Stimulated activated CD4-positive, alpha-beta T cell treated with anti-CD3 and anti-CD28 coated beads, Interleukin-2, amount 100 ng/mL, for 4 hours (primary cell): ENCODE data around the gene TMPRSS3.
A peak's percentile ranks its signal among the peaks of the same experiment; 100 is the strongest.

Source experiments
- DNase-seq: peaks from one replicate; pipeline ENCODE4 v3.0.0-alpha.2; 2020; ENCODE audit warnings: low read depth

TMPRSS3 gene

DNA sequence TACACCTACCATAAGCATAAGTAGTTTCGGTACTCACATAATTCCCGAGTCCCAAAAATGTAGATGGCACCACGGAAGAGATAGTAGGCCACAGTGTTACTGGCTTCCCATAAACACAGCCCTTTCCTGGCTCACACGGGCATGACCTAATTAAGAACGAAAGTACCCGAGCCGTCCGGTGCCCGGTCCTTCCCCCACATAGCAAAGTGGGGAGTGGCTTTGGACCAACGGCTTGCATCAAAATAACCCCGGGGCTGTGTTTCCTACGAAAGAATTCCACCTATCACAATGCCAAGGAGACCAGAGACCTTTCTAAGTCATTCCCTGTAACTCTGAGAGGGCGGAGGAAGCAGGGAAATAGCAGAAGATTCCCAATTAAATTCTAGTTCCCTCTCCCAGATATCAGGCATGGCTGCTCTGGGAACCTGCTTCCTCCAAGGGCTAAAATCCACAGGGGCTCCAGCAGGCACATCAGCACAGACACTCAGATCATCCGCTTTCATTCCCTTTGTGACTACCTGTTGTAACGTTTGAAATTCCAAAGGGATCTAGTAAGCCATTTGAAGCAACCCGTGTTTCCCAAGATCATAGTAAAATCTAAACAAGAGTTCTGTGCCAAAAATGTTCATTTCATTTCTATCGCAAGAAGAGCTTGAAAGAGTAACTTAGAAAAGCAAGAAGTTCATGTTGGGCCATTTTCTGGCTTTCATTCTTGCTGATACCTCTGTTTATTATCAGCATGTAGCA lies at the start of gene TMPRSS3:
Gene TMPRSS3, minus strand, starts transcription at position 148 of the 747 bp plus-strand sequence. CDS start 635 bp downstream, outside the sequence.
- no peak for DNase-seq

DNA sequence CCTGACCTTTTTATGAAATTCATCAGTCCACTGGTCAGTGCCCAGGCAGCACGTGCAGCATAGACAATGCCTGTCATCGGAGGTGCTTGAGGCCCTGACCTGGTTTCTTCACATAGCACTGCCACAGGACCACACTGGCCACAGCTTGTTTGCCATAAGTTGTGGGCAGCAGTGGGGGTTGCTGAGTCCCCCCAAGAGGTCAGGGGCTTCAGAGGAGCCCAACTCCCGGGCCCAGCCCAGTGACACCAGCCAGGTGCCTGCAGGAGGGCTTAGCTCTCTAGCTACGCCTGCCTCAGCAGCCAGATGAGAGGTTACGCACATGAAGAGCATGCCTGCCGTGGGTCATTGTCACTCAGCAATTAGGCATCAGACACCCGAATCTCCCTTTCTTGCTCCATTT lies 49.5 kb upstream of the TMPRSS3 start:
- no peak for DNase-seq

DNA sequence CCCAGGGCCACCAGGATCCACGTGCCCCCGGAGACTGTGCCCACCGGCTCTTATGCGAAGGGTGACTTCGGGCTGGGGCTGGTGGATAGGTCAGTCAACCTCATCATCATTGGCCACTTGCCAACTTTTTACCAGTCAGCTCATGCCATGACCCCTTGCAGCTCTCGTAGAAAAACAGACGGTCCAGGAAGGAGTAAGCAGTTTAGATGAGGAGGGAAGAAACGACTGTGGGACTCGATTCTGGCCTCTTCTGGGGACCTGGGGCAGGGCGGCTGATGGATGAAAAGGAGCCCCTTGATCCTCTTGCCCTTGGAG lies 48.9 kb upstream of the TMPRSS3 start:
- no peak for DNase-seq

DNA sequence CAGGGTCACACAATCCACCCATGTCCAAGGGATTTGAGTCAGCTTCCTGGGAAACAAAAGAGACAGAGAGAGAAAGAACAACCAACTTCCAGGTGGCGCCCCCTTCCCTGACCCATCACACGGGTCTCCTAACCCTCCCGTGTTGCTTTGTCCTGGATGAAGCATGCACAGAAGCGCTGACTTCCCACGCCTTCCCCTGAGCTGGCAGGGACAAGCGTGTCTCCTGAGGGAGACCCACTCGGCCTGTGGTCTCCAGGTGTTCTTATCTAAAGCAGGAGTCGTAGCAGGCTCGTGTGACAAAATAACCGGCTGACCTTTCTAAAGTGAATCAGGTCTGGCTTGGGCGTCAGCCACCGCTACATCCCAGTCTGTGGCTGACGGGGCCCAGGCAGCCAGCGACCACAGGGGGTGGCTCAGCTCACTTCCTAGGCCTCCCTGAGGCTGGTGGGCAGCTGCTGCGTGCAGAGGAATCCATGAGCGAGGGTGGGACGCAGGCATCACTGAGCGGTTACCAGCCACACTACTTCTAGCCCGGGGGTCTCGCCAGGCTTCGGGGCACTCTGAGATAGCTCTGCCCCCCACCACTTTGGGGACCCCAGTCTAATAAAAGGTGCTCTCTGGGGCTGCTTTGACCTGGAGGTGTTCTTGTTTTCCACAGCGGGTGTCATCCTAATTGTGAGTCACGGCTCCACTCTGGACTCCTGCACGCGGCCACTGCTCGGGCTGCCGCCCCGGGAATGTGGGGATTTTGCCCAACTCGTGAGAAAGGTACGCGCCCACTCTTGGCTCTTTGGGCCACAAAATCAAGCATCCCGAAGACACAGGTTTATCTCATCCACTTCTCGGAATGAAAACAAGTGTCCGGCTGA lies 48.3 kb upstream of the TMPRSS3 start:
- DNase-seq = no peak

DNA sequence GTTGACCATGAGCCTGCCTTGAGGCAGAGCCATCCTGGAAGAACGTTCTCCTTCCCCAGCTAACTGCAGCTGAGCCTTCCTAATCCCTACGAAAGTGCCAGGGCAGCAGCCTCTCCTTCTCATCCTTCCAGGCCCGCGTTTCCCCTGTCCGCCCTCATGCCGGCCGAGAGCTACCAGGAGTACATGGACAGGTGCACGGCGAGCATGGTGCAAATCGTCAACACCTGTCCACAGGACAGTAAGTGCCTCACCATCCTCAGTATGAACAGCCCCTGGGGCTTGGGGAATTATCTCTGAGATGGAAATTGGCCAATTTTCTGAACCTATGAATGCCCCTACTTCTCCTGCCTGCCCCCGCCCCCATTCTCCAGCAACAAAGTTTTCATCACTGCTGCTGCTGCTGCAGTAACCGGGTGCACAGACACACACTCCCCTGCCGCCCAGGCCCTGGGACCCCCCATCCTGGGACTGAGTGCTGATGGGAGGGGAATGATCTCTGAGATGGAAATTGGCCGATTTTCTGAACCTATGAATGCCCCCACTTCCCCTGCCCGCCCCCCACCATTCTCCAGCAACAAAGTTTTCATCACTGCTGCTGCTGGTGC lies 47.4 kb upstream of the TMPRSS3 start:
- no peak for DNase-seq

DNA sequence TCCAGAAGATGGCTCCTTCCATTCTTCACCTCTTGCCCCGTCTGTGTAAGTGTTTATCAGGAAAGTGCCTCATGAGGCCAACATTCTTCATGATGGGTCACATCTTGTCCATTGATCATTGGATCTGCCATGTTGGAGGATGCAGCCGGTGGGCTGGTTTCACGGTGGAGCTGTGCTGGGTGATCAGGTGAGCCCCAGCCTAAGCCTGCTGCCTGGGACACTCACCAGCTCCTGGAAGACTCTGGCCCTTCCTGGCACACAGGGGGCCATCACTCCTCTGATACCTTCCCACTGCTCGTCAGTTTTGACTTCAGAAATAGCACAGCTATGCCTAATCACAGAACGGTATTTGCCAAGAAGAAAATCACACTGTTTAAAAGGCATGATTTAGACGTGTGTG lies 46.1 kb upstream of the TMPRSS3 start:
- no peak for DNase-seq

DNA sequence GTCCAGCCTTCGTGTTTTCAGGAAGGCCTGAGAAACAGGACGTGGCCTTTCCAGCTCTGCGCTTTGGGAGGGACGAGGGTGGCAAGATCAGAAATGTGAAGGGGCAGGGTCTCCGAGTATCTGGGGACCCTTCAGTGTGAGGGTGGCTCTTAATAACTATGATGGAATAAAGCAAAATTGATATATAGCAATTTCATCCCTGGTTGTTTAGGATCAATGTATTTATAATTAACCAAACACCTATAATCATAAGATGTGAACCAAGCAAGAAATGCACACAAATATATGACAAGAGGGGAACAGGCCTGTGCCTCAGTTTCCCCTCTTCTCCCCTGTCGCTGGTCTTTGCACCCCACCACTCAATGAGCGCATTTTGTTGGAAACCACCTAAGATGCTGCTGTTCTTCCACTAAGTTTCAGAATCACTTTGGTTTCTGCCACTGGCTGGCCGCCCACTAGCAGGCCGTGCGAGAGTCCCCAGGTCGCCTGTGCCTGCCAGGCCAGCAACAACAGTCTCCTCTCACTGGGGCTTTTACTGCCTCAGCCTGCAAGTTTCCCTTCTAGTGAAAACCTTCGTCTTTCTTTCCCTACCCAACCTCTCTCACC lies 44.4 kb upstream of the TMPRSS3 start:
- no peak for DNase-seq

DNA sequence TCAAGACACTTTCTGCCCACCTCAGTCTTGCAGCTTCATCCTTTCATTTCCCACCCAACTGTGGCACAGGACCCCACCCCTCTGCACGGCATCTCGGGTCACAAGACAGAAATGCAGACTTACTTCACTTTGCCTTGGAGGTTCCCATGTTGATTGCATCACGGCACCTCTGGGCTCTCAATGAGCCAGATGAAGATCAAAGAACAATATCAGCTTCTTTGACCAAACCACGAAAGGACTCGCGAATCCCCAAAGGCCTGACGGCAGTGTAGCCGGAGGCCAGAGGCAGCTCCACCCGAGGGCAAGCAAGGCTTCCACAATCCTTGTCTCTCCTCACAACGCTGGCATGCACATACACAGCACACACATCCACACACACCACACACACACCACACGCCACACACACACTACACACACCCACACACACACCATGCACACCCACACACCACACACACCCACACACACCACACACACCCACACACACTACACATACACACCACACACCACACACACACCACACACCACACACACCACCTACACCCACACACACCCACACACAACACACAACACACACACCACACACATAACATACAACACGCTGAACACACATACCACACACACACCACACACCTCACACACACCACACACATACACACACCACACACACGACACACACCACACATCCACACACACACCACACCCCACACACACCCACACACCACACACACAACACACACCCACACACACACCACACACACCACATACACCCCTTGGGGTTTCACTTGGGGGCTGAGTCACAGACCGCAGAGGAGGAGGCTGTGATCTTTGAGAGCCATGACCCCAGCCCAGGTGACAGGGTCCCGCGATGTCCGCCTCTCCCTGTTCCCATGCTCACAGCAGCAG lies 43.7 kb upstream of the TMPRSS3 start:
- DNase-seq = peak; percentile 47

DNA sequence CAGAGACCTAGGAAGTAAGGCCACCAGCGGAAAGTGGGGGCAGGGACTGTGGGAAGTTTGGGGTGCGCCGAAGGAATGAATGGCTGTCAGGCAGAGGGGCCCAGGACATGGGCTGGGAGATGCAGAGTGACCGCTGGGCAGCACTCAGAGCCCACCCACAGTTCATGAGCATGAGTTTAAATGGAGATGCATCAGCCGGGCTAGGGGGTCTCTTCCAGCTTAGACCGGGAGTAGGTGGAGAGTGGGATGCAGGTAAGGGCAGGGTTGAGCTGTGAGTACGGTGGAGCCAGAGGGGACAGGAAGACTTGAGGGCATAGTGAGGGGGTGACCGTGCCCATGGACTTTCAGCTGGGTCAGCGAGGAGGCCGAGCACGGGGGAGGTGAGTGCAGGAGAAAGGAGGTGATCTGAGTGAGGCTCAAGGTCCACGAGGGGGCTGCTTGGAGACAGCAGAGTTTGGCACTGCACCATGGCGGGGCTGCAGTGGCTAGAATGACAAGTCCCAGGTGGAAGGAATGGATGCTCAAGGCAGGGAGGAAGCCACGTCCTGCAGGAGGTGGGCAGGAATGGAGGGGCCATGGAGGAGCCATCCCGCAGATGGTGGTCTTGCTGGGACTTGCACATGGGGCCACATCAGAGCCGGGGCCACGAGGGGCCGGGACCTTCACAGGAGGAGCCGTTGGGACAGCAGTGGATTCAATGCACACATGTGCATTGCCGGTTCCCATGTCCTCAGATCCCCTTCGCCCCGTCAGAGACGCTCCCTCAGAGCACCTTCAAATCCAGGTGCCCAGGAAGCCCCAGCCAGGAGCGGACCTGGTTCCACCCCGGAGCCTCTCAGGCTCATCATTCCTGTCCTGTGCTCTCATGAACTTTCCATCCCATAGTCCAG lies 42.7 kb upstream of the TMPRSS3 start:
- DNase-seq = no peak

DNA sequence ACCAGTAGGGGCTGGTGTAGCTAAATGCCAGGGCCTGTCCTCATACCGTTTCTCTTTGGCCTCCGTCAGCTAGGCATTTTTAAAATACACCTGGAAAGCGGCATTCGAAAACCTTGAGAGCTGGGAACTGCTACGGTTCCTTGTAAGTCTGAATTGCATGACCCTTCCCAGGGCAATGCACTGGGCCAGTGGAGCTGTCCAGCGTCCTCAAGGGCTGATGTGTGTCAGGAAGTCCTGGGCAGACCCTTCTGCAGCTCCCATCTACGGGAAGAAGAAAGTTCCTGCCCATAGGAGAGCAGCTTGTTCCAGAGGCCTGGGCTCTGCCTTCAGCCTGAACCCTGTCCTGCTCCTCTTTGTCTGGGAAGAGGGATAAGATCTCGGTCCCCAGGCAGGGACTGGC lies 41.9 kb upstream of the TMPRSS3 start:
- DNase-seq = no peak

DNA sequence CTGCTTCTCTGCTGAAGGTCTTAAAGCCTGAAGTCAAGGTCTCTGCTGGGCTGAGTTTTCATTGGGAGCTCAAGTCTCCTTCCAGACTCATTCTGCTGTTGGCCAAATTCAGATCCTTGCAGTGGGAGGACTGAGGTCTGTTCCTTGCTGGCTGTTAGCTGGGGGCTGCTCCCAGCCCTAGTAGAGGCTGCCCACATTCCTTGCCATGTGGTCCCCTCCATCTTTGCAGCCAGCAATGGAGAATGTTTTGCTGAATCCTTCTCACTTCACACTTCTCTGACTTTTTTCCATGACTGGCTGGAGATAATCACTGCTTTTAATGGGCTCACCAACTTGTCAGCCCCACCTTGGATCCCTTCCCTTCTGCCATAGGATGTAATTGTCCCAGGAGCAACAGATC lies 41.1 kb upstream of the TMPRSS3 start:
- no peak for DNase-seq

DNA sequence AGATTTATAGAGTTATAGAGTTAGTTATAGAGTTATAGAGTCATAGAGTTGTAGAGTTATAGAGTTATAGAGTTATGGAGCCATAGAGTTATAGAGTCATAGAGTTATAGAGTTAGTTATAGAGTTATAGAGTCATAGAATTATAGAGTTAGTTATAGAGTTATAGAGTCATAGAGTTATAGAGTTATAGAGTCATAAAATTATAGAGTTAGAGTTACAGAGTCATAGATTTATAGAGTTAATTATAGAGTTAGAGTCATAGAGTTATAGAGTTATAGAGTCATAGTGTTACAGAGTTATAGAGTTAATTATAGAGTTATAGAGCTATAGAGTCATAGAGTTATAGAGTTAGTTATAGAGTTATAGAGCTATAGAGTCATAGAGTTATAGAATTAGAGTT lies 40.0 kb upstream of the TMPRSS3 start:
- DNase-seq = no peak

DNA sequence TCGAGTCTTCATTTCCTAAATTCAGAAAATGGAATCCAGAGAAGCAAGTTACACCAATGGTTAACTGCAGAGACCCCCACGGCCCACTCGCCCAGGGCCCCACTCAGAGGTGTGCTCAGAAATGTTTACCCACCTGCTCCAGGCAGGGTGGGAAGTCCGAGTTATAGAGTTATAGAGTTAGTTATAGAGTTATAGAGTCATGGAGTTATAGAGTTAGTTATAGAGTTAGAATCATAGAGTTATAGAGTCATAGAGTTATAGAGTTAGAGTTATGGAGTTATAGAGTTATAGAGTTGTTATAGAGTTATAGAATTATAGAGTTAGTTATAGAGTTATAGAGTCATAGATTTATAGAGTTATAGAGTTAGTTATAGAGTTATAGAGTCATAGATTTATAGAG lies 39.5 kb upstream of the TMPRSS3 start:
- DNase-seq = no peak

DNA sequence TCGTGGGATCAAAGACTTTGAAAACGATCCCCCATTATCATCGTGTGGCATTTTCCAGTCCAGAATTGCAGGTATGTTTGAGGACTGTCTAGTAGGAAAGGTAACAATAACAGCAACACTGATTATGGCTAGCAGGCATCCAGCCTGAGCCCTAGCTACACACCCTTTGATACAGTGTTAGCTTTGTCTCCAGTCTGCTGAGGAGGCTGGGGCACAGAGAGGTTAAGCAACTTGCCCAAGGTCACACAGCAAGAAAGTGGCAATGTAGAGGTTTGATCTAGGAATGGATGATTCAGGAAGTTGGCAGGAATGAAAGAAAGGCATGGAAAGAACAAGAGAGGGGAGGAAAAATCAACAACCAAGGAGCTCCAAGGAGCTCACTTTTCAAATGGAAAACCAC lies 39.0 kb upstream of the TMPRSS3 start:
- DNase-seq = no peak

DNA sequence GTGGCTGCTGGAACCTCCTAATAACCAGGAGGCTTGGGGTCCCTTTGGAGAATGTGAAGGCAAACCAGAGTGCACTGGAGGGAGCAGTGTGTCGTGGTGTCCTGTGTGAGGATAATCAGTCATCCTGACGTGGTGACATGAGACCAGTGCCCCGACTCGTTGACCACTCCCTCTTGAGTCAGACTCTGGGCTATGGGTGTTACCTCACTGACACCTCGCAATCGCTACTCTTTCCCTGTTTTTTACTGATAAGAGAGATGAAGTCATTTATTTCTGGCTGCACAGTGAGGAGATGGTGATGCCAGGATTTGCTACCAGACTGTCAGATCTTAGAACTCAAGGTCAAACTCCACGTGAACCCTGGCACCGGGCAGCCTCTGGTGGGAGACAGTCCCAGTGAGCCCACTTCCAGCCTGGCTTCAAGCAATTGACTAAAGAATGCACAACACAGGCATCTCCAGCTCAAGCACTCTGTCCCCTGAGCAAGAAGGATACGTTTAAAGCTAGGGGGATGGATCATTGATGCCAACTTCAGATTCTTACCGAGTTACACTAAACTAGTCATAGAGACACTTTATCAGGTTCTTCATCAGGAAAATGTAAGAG lies 38.2 kb upstream of the TMPRSS3 start:
- DNase-seq = no peak

DNA sequence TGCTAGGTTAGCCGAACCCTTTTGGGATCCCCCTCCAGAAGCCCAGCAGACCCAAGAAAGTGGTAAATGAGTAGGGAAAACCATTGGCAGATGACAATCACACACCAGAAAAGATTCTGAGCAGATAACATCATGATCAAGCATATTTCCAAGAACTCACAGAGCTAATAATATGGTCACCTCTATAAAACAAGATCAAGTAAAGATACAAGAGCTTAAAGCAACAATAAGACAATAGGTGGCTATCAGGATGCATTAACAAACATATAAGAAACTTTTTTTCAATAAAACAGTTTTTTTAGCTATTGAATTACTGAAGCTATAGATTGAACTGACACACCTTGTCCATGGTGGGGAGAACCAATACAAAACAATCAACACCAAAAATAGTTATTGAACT lies 36.8 kb upstream of the TMPRSS3 start:
- no peak for DNase-seq

DNA sequence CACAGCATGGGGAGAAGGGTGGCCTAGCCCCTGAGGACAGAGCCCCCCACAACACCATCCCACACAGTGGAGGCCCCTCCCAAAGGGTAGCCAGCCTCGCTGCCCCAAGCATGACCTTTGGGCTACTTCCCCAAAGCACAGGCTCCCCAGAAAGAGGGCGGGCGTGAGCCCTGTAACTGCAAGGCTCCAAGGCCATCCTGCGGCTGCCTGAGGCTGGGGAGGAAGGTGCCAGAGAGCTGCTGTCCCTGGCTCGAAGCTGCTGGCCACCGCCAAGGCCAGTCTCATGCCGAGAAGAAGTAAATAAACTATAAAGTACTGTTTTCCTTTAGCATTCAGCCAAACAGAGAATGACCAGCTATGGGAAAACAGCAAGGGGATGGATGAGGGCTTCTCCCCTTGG lies 35.3 kb upstream of the TMPRSS3 start:
- DNase-seq = no peak

DNA sequence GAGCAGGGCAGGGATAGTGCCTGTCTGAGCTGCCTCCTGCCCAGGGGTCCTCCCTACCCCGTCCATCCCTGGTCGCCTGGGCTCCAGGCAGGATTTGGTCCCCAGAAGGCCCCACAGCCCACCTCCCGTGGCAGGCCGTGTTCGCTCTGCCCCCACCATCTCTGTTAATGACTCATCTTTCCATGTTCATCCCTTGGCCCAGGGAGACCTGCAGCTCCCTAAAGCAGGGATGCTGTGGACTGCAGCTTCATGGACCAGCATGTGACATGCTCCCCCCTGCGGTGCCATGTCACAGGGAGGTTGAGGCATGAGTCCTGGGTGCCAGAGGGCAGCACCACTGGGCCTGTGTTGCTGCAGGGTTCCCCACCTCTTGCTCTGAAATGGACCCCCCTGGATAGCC lies 34.7 kb upstream of the TMPRSS3 start:
- DNase-seq = no peak

DNA sequence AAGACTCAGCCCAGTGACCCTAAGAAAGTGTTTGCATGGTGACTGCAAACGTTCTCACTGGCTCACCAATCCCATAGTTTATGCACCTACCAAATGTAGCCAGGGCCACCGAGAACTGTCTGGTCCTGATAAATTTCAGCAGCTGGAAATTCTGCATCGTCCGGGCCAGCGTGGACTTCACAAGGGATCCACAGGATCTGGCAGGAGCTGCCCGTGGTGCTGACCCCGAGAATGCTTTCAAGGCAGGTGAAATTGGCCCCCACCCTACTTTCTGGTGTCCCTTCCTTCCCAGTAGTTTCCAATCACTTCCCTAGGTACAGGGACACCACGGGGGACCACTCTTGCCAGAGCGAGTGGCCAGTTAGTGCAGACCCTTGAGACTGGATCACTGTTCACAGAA lies 34.0 kb upstream of the TMPRSS3 start:
- no peak for DNase-seq

DNA sequence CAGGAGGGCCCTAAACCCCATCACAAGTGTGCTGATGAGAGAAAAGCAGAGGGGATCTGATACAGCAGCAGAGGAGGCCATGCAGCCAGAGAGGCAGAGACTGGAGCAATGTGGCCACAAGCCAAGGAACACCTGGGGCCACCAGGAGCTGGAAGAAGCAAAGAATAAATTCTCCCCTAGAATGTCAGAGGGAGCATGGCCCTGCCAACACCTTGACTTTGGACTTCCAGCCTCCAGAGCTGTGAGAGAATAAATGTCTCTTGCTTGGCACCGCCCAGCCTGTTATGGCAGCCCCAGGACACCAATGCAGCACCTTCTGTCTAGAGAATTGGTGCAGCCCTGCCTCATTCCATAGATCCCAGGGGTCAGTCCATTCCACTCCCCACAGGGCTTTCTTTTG lies 33.2 kb upstream of the TMPRSS3 start:
- no peak for DNase-seq
